ENCODE measurements around the gene SMARCA2. TPM values are rescaled to one million over a fixed set of nuclear protein-coding genes. Genes with fewer than 3 reads are reported as not detected.

The SMARCA2 gene
- total RNA-seq, 1 donor from 2014 or later: 147 TPM

GRCh38 chr9:2241836-2242741 lies 226.9 kb downstream of the SMARCA2 start:
- peak; percentile 80 for DNase-seq
- no peak for TF ChIP-seq CTCF (IDR thresholded peaks at IDR 0.05)
- no peaks in the 10 kb centered on the region for H3K9me3 ChIP-seq
- intact Hi-C loops (cut with DNase I): no loop called here
- peaks cover 18% of the 10 kb centered on the region for H3K4me1 ChIP-seq
- H3K27ac ChIP-seq: peak overlapping the region; percentile 61
- peak; percentile 96 to 97 for ATAC-seq
- H3K27me3 ChIP-seq (ENCODE audit: low read depth): no peaks in the 10 kb centered on the region
- no peaks in the 10 kb centered on the region for H3K36me3 ChIP-seq
- peak overlapping the region; percentile 56 for H3K4me3 ChIP-seq

GRCh38 chr9:2242831-2243330 lies 227.7 kb downstream of the SMARCA2 start:
- Histone ChIP-seq H3K4me3 (peak overlapping the region; percentile 56), H3K27ac (peak overlapping the region; percentile 61), H3K27me3 (ENCODE audit: low read depth) (no peaks in the 10 kb centered on the region), H3K9me3 (no peaks in the 10 kb centered on the region), H3K4me1 (peaks cover 18% of the 10 kb centered on the region), H3K36me3 (no peaks in the 10 kb centered on the region)
- TF ChIP-seq CTCF (IDR thresholded peaks at IDR 0.05): no peak
- DNase-seq (no peak), ATAC-seq (peak; percentile 66 to 67)
- intact Hi-C loops (cut with DNase I): no loop called here

Measured in lower lobe of right lung (tissue), 2 donors.